Cardiac fibroblast (primary cell): ENCODE measurements around the gene UST.
A peak's percentile ranks its signal among the peaks of the same experiment; 100 is the strongest.

Experiments used
- DNase-seq, 2 donors: peaks; one replicate each; pipeline versions ENCODE4 v3.0.0 to v3.0.0-alpha.2; 2010; ENCODE audit warnings: low read depth in 2 of 2
- H3K4me3 ChIP-seq, 2 donors: replicated peaks in 1 of 2; 1 replicate in 1 of 2; 2 replicates in 1 of 2; pipeline ENCODE4 v1.5.1; 2011; ENCODE audit warnings: low read depth in 2 of 2, low read length in 2 of 2, mild to moderate bottlenecking in 2 of 2, moderate library complexity in 1 of 2
- CTCF ChIP-seq: IDR thresholded peaks from one replicate; pipeline ENCODE4 v1.5.1; 2011; ENCODE audit warnings: low read depth, mild to moderate bottlenecking, low read length, inconsistent platforms

Gene UST

GRCh38 chr6:148746363-148747144 lies at the start of gene UST:
Gene UST (plus strand): TSS chr6:148747030. CDS start chr6:148747431, 401 bp downstream.
- peak; percentile 93 to 98 for DNase-seq
- TF ChIP-seq CTCF = peak; percentile 45
- H3K4me3 ChIP-seq = peak within 1 kb of the TSS; percentile 69 to 92

GRCh38 chr6:148697895-148698440 lies 48.9 kb upstream of the UST start:
- H3K4me3 ChIP-seq = no peak overlapping the region
- TF ChIP-seq CTCF = no peak
- DNase-seq = no peak

GRCh38 chr6:148698671-148699180 lies 48.1 kb upstream of the UST start:
- H3K4me3 ChIP-seq = no peak overlapping the region
- TF ChIP-seq CTCF = no peak
- DNase-seq = no peak

- peak overlapping the region; percentile 2 to 47 for H3K4me3 ChIP-seq
- DNase-seq = peak; percentile 56 to 84
- no peak for TF ChIP-seq CTCF
Observed at GRCh38 chr6:148700047-148700715, 46.6 kb upstream of the UST start.

- peak overlapping the region; percentile 2 to 47 for H3K4me3 ChIP-seq
- TF ChIP-seq CTCF = no peak
- peak; percentile 70 to 72 for DNase-seq
Observed at GRCh38 chr6:148700741-148701311, 46.0 kb upstream of the UST start.

- TF ChIP-seq CTCF = no peak
- H3K4me3 ChIP-seq = peak overlapping the region in 1 of 2 donors; percentile 47
- DNase-seq = no peak
Observed at GRCh38 chr6:148701375-148701774, 45.5 kb upstream of the UST start.
